Progenitor cell of endocrine pancreas (in vitro differentiated cells): Measurements from ENCODE around the gene SLC50A1. TPM values are rescaled to one million over a fixed set of nuclear protein-coding genes. Genes with fewer than 3 reads are reported as not detected.

ENCODE experiments used
- DNase-seq: peaks from one replicate; pipeline ENCODE4 v3.0.0; 2021; ENCODE audit warnings: low spot score; ENCODE audit not compliant: unreplicated experiment
- H3K27ac Mint-ChIP-seq: 2 replicates; pipeline ENCODE4 v1.8.0; 2021; ENCODE audit warnings: mild to moderate bottlenecking, moderate library complexity, mixed read lengths
- H3K27me3 Mint-ChIP-seq: 2 replicates; pipeline ENCODE4 v1.8.0; 2021; ENCODE audit warnings: mixed read lengths
- H3K36me3 Mint-ChIP-seq: 2 replicates; pipeline ENCODE4 v1.8.0; 2022; ENCODE audit warnings: mixed read lengths; ENCODE audit not compliant: insufficient read depth
- H3K4me1 Mint-ChIP-seq: 2 replicates; pipeline ENCODE4 v1.8.0; 2021; ENCODE audit warnings: low read depth, mixed read lengths
- H3K4me3 Mint-ChIP-seq: 2 replicates; pipeline ENCODE4 v1.8.0; 2021; ENCODE audit warnings: low read depth, mild to moderate bottlenecking, moderate library complexity, mixed read lengths
- H3K9me3 Mint-ChIP-seq: 2 replicates; pipeline ENCODE4 v1.8.0; 2021; ENCODE audit warnings: low read depth, mixed read lengths
- CTCF ChIP-seq: fragments of 200-600 bp; sonication (generic); IDR thresholded peaks from one replicate; pipeline ENCODE4 v1.5.0; 2021; ENCODE audit warnings: antibody characterized with exemption, mild to moderate bottlenecking; ENCODE audit not compliant: unreplicated experiment
- total RNA-seq: library from RNA; stranded (reverse); gene quantifications from 2 replicates; pipeline ENCODE4 v1.2.1, GENCODE V29; 2021

SLC50A1 gene
- total RNA-seq, 1 donor from 2014 or later: 33.3 TPM

DNA sequence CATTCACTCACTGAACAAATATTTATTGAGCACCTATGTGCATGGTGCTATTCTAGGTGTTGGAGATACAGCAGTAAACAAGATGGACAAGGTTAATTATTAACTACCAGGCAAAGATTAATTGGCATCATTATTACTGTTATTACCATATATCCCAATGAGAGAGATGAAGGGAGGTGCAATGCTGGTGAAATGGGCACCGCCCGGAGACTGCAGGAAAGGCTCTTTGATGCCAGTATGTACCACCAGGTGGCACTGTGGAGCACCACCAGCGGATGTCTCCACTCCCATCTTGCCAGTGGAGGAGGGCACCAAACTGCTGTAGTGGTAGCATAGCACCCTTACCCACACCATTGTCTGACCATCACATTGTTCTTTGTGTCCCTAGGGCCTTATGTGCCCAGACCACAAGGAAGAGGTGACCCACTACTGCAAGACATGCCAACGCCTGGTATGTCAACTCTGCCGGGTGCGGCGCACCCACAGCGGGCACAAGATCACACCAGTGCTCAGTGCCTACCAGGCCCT is 41.0 kb downstream of the SLC50A1 start:
- peak; percentile 92 for TF ChIP-seq CTCF
- DNase-seq: peak; percentile 73
- peaks cover 29% of the 10 kb centered on the region for H3K4me1 Mint-ChIP-seq
- H3K27me3 Mint-ChIP-seq: no peaks in the 10 kb centered on the region
- H3K36me3 Mint-ChIP-seq: peaks cover 6% of the 10 kb centered on the region
- H3K9me3 Mint-ChIP-seq: no peaks in the 10 kb centered on the region
- H3K4me3 Mint-ChIP-seq: peak overlapping the region; percentile 0
- peak overlapping the region; percentile 50 for H3K27ac Mint-ChIP-seq

GRCh38 chr1:155177192-155177917 is 41.7 kb downstream of the SLC50A1 start:
- DNase-seq: no peak
- Mint-ChIP-seq H3K27ac (no peak overlapping the region), H3K4me1 (peaks cover 26% of the 10 kb centered on the region), H3K9me3 (no peaks in the 10 kb centered on the region), H3K36me3 (peaks cover 9% of the 10 kb centered on the region), H3K4me3 (no peak overlapping the region), H3K27me3 (no peaks in the 10 kb centered on the region)
- no peak for TF ChIP-seq CTCF

- no peak overlapping the region for H3K27ac Mint-ChIP-seq
- no peaks in the 10 kb centered on the region for H3K27me3 Mint-ChIP-seq
- H3K4me1 Mint-ChIP-seq: peaks cover 23% of the 10 kb centered on the region
- no peak for TF ChIP-seq CTCF
- no peak for DNase-seq
- H3K9me3 Mint-ChIP-seq: no peaks in the 10 kb centered on the region
- H3K36me3 Mint-ChIP-seq: peaks cover 9% of the 10 kb centered on the region
- no peak overlapping the region for H3K4me3 Mint-ChIP-seq
Measured at GRCh38 chr1:155177918-155178281, 42.2 kb downstream of the SLC50A1 start.

DNA sequence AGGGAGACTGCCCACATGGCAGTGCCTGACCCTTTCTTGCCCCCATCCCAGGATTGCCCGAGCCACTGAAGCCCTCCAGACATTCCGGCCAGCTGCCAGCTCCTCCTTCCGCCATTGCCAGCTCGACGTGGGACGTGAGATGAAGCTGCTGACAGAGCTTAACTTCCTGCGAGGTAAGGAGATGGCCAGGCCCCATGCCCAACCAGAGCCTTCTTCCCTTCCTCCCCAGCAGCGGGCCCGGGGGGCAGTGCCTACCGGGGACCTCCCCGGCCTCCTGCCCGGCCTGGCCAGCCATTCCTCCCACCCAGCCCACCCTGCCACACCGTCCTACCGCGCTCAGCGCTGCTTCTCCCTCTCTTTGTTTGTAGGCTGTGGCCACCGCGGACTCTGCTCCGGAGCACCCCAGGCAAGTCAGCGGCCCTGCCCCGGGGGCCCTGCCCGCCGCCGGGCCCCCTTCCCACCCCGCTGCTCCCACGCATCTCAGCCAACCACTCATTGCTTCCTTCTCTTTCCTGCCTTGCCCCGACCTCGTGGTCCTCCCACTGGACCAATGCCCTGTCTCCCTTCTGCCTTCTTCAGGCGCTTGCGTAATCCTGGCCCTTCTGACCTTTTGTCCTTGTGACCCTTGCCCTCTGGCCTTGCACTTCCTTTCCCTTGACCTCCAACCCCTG is 42.9 kb downstream of the SLC50A1 start:
- no peak for TF ChIP-seq CTCF
- Mint-ChIP-seq H3K4me3 (no peak overlapping the region), H3K4me1 (peaks cover 17% of the 10 kb centered on the region)

DNA sequence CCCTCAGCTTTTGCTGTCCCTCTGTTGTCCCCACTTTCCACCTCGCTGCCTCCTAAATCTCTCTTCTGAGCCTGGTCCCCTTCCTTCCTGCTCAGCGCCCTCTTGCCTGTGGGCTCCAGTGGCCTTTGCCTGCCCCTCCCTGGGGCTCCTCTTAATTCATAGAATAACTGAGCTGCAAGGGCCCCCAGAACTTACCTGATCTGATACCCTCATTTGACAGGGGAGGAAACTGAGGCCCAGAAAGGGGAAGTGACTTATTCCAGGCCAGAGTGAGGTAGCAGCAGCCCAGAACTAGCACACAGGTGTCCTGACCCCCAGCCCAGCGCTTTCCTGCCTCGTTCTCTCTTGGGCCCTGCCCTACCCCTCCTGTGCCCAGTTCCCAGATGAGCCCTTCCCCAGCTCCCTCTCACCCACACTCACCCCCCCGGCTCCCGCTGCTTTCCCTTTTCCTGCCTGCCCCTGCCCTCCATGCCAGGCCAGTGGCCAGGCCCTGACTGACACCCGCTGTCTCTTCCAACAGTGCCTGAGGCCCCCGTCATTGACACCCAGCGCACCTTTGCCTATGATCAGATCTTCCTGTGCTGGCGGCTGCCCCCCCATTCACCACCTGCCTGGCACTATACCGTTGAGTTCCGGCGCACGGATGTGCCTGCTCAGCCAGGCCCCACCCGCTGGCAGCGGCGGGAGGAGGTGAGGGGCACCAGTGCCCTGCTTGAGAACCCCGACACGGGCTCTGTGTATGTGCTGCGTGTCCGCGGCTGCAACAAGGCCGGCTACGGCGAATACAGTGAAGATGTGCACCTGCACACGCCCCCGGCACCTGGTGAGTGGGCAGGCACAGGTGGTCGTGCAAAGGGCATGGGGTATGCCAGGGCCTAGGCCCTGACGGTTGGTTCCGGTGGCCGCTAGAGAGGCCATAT is 43.7 kb downstream of the SLC50A1 start:
- H3K27ac Mint-ChIP-seq: no peak overlapping the region
- H3K4me1 Mint-ChIP-seq: peaks cover 14% of the 10 kb centered on the region
- no peaks in the 10 kb centered on the region for H3K9me3 Mint-ChIP-seq
- no peak overlapping the region for H3K4me3 Mint-ChIP-seq
- DNase-seq: no peak
- H3K36me3 Mint-ChIP-seq: peaks cover 14% of the 10 kb centered on the region
- no peaks in the 10 kb centered on the region for H3K27me3 Mint-ChIP-seq
- no peak for TF ChIP-seq CTCF

More for the DNA sequence above, 42.9 kb downstream of the SLC50A1 start:
- Mint-ChIP-seq H3K27me3 (no peaks in the 10 kb centered on the region), H3K36me3 (peaks cover 14% of the 10 kb centered on the region), H3K27ac (no peak overlapping the region), H3K9me3 (no peaks in the 10 kb centered on the region)
- DNase-seq: no peak
